WERI-Rb-1 (cell line): ENCODE measurements around the gene GJB1.

ENCODE experiments used
- DNase-seq: peaks from one replicate; pipeline ENCODE4 v3.0.0-alpha.2; 2020
- H3K27ac ChIP-seq: fragments of 250-450 bp; sonication (Bioruptor Pico); 2 replicates; pipeline ENCODE4 v1.5.1; 2020; ENCODE audit warnings: mild to moderate bottlenecking, moderate library complexity
- H3K27me3 ChIP-seq: fragments of 250-450 bp; sonication (Bioruptor Pico); 2 replicates; pipeline ENCODE4 v1.5.1; 2021; ENCODE audit warnings: mild to moderate bottlenecking, low read depth, moderate library complexity; ENCODE audit not compliant: insufficient read depth, severe bottlenecking
- H3K36me3 ChIP-seq: fragments of 250-450 bp; sonication (Bioruptor Pico); 2 replicates; pipeline ENCODE4 v1.5.1; 2020; ENCODE audit warnings: mild to moderate bottlenecking, moderate library complexity
- H3K4me3 ChIP-seq: 2 replicates; pipeline ENCODE4 v1.5.1; 2011; ENCODE audit warnings: low read depth, mild to moderate bottlenecking, control low read depth, low read length
- H3K9me3 ChIP-seq: fragments of 250-450 bp; sonication (Bioruptor Pico); 2 replicates; pipeline ENCODE4 v1.5.1; 2021; ENCODE audit warnings: mild to moderate bottlenecking, moderate library complexity; ENCODE audit not compliant: severe bottlenecking
- CTCF ChIP-seq: IDR thresholded peaks from 2 replicates; pipeline ENCODE4 v1.5.1; 2011; ENCODE audit warnings: low read depth, mild to moderate bottlenecking, control low read depth, inconsistent platforms, low read length

The GJB1 gene

DNA sequence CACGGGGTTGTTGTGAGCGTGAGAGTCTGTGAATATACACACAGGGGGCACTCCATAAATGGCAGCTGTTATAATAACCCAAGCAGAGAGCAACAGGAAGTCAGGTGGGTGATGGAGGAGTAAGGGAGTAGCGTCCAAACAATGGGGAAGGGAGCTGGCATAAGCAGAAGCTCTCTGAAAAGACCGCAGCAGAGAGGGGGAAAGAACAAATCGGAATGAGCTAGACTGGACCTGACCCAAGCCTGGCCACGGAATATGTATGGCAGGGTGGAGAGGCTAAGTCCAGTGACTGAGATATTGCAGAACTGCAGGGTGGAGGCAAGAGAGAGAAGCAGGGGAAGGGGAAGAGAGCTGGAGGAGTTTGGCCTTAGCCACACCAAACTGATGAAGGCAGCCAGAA, 6.5 kb upstream of the GJB1 start:
- no peak for TF ChIP-seq CTCF
- Histone ChIP-seq H3K27me3 (peaks cover 15% of the 10 kb centered on the region), H3K9me3 (no peaks in the 10 kb centered on the region), H3K27ac (no peak overlapping the region), H3K36me3 (no peaks in the 10 kb centered on the region), H3K4me3 (no peak overlapping the region)
- DNase-seq = no peak

DNA sequence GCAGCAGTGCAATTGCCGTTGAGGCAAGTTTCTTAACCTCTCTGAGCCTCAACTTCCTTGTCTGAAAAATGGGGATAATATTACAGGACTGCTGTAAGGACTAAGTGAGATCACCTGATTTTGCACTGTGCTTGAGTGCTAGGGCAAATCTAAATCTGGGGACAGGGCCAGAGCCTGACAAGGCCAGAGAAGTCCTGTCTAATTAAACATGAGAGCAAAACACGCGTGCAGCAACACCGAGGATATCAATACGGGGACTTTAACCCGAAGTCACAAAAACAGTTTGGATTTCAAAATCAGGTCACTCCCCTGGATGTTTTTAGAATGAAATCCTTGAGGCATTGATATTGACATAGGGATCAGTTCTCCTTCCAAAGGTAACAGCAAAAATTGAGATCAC, 5.7 kb upstream of the GJB1 start:
- Histone ChIP-seq H3K27ac (no peak overlapping the region), H3K36me3 (no peaks in the 10 kb centered on the region), H3K27me3 (peaks cover 15% of the 10 kb centered on the region), H3K9me3 (no peaks in the 10 kb centered on the region), H3K4me3 (no peak overlapping the region)
- no peak for TF ChIP-seq CTCF
- no peak for DNase-seq

DNA sequence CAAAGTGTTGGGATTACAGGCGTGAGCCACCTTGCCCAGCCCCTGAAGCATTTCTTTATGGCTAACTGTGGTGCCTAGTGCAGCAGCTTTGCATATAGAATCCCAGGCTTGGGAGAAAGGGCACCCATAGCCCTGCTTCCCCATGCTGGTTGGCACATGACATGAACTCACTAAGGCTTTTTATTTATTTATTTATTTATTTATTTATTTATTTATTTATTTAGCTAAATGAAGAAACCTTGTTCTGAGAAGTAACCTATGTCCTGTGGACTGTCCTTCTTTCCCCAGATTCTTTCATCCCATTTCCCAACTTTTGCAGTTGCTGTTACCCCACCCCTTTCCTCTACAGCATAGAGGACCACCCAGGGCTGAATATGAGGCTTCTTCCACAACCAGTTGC, 1.9 kb upstream of the GJB1 start:
- Histone ChIP-seq H3K27ac (no peak overlapping the region), H3K9me3 (no peaks in the 10 kb centered on the region), H3K4me3 (no peak overlapping the region), H3K36me3 (no peaks in the 10 kb centered on the region), H3K27me3 (peaks cover 3% of the 10 kb centered on the region)
- DNase-seq = no peak
- no peak for TF ChIP-seq CTCF

- Histone ChIP-seq H3K27me3 (peaks cover 2% of the 10 kb centered on the region), H3K4me3 (no peak overlapping the region), H3K36me3 (no peaks in the 10 kb centered on the region), H3K9me3 (no peaks in the 10 kb centered on the region), H3K27ac (no peak overlapping the region)
- TF ChIP-seq CTCF = no peak
- DNase-seq = no peak
Measured at GRCh38 chrX:71224098-71224708, 1.2 kb downstream of the GJB1 start.

DNA sequence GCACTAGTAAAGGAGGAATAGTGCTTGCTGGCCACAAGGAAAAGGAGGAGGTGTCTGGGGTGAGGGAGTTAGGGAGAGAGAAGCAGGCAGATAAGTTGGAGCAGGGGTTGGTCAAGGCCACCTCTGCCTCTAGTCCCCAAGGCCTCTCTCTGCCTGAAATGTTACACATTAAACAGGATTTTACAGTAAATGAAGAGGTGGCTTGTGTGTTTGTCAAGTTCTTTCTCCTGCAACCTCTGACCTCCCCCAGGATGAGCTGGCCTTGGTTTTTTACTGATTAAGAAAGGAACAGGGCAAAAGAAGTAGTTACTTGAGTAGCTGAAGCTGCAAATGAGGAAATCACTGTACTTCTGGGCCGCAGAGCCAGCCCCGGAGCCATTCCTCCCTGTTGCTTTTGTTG, 2.0 kb downstream of the GJB1 start:
- H3K27me3 ChIP-seq = peaks cover 2% of the 10 kb centered on the region
- DNase-seq = no peak
- no peak for TF ChIP-seq CTCF
- no peak overlapping the region for H3K4me3 ChIP-seq
- no peaks in the 10 kb centered on the region for H3K36me3 ChIP-seq
- H3K27ac ChIP-seq = no peak overlapping the region
- no peaks in the 10 kb centered on the region for H3K9me3 ChIP-seq

DNA sequence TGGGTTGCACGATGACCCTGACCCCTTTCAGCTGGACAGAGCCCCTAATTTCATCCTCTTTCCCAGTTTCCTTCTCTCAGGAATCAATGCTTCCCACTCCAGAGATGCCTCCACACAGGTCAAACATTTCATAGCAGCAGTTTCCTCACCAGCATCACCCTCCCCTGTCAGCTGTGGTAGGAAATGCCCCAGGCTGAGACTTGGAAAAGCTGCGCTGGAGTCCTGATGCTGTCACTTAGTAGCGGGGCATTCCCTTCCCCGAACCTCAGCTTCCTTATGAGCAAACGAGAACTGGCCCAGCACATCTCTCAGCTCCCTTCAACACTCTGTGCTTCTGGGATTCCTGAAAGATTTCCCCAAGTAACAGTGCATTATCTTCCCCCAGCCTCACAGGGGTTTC, 2.7 kb downstream of the GJB1 start:
- no peak for DNase-seq
- no peaks in the 10 kb centered on the region for H3K9me3 ChIP-seq
- H3K27me3 ChIP-seq = peaks cover 2% of the 10 kb centered on the region
- no peaks in the 10 kb centered on the region for H3K36me3 ChIP-seq
- no peak for TF ChIP-seq CTCF
- no peak overlapping the region for H3K27ac ChIP-seq
- no peak overlapping the region for H3K4me3 ChIP-seq
